Measurements from ENCODE around the gene WDR27.
A peak's percentile ranks its signal among the peaks of the same experiment; 100 is the strongest.

DNA sequence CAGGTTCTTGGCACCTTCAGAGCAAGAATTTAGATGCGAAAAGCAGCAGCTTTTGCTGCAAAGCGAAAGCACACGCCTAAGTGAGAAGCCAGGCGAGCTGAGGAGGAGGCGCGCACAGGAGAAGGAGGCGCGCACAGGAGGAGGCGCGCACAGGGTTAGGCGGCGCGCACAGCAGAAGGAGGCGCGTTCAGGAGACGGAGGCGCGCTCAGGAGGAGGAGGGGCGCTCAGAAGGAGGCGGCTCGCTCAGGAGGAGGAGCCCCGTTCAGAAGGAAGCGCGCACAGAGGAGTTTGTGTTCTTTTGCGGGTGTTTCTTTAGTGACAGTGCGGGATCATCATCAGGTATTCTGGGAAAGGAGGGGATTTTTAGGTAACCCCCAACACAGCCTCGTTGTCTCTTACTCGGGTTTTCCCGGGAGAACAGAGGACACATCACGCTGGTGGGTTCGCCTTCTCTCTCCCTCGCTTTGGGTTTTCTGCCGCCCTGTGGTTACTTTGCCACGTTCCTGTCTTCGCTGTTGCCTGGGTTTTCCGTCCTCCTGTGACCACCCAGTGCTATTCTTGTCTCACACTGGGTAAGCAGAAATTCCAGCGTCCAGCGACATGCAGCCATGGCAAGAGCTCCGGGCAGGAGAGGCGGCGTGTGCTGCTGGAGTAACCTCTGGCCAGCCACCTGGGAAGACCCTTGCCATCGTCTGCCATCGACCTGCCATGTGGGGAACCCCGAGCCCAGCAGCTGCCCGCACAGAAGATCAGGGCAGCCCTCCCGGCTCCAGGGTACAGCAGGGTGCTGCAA lies 47.0 kb downstream of the WDR27 start:
- TF ChIP-seq POLR2AphosphoS5 (IDR thresholded peaks at IDR 0.05; ENCODE audit: insufficient read depth in 1 of 2, low read depth in 1 of 2) (peak; percentile 50 to 79), CTCF (IDR thresholded peaks at IDR 0.05) (peak in 2 of 3 experiments; percentile 11 to 17)
